ENCODE results near the gene RHBDF1.

RHBDF1 gene

GRCh38 chr16:78444-79150 is 6.2 kb upstream of the RHBDF1 start:
- TF ChIP-seq REST (IDR thresholded peaks at IDR 0.05; ENCODE audit: insufficient replicate concordance, low read depth) (no peak), GABPA (IDR thresholded peaks at IDR 0.05; ENCODE audit: low read depth) (no peak), CTCF (IDR thresholded peaks at IDR 0.05; ENCODE audit: insufficient read depth, low read length) (no peak), SPI1 (IDR thresholded peaks at IDR 0.05; ENCODE audit: borderline replicate concordance, low read depth) (no peak), POLR2AphosphoS5 (IDR thresholded peaks at IDR 0.05; ENCODE audit: low read depth) (no peak)
- Histone ChIP-seq H3K27me3 (ENCODE audit: insufficient read depth, poor library complexity, severe bottlenecking) (no peaks in the 10 kb centered on the region), H3K27ac (replicated peaks) (peak overlapping the region; percentile 55), H3K4me3 (replicated peaks; ENCODE audit: insufficient read depth, low read length) (peak overlapping the region; percentile 64)
- peak in 1 of 2 experiments; percentile 13 for DNase-seq (ENCODE audit: low read depth in 1 of 2, low spot score in 1 of 2)

GRCh38 chr16:77807-78443 is 5.5 kb upstream of the RHBDF1 start, which contains the start of gene MPG:
Gene MPG, plus strand, starts transcription at chr16:78225. Its CDS starts 85 bp downstream, at chr16:78310.
- TF ChIP-seq GABPA (IDR thresholded peaks at IDR 0.05; ENCODE audit: low read depth) = no peak
- TF ChIP-seq POLR2AphosphoS5 (IDR thresholded peaks at IDR 0.05; ENCODE audit: low read depth) = no peak; the same call in 1 of the 2 replicates
- no peak for TF ChIP-seq CTCF (IDR thresholded peaks at IDR 0.05; ENCODE audit: insufficient read depth, low read length)
- no peak for TF ChIP-seq REST (IDR thresholded peaks at IDR 0.05; ENCODE audit: insufficient replicate concordance, low read depth)
- no peak for TF ChIP-seq SPI1 (IDR thresholded peaks at IDR 0.05; ENCODE audit: borderline replicate concordance, low read depth)
- peak within 1 kb of the TSS; percentile 72 for H3K27ac ChIP-seq (replicated peaks)
- DNase-seq (ENCODE audit: low read depth in 1 of 2, low spot score in 1 of 2) = peak; percentile 76 to 83

GRCh38 chr16:77273-77806 is 4.9 kb upstream of the RHBDF1 start:
- DNase-seq (ENCODE audit: low read depth in 1 of 2, low spot score in 1 of 2) = peak in 1 of 2 experiments; percentile 32
- Histone ChIP-seq H3K27ac (replicated peaks) (peak overlapping the region; percentile 72), H3K4me3 (replicated peaks; ENCODE audit: insufficient read depth, low read length) (peak overlapping the region; percentile 64), H3K27me3 (ENCODE audit: insufficient read depth, poor library complexity, severe bottlenecking) (peaks cover 8% of the 10 kb centered on the region)
- TF ChIP-seq REST (IDR thresholded peaks at IDR 0.05; ENCODE audit: insufficient replicate concordance, low read depth) (no peak), CTCF (IDR thresholded peaks at IDR 0.05; ENCODE audit: insufficient read depth, low read length) (no peak), SPI1 (IDR thresholded peaks at IDR 0.05; ENCODE audit: borderline replicate concordance, low read depth) (no peak), GABPA (IDR thresholded peaks at IDR 0.05; ENCODE audit: low read depth) (no peak), POLR2AphosphoS5 (IDR thresholded peaks at IDR 0.05; ENCODE audit: low read depth) (no peak; the same call in 1 of the 2 replicates)

More at GRCh38 chr16:77807-78443, 5.5 kb upstream of the RHBDF1 start, which contains the start of gene MPG:
- H3K4me3 ChIP-seq (replicated peaks; ENCODE audit: insufficient read depth, low read length) = peak within 1 kb of the TSS; percentile 64
- peaks cover 4% of the 10 kb centered on the region for H3K27me3 ChIP-seq (ENCODE audit: insufficient read depth, poor library complexity, severe bottlenecking)
